NCI-H146 treated with DMSO at 0.1 percent for 48 hours (cell line): ENCODE results near the gene NOXA1.

Source experiments
- DNase-seq: peaks from one replicate; lab custom pipeline; 2025; ENCODE audit not compliant: unreplicated experiment; lab: John Stamatoyannopoulos, UW

NOXA1 gene

GRCh38 chr9:137454145-137454596 is 31.0 kb downstream of the NOXA1 start:
- DNase-seq, result no peak

- no peak for DNase-seq
Measured at GRCh38 chr9:137454597-137455358, 31.6 kb downstream of the NOXA1 start.

- DNase-seq, result no peak
Measured at GRCh38 chr9:137455359-137455991, 32.3 kb downstream of the NOXA1 start.

- no peak for DNase-seq
Measured at GRCh38 chr9:137456061-137456863, 33.1 kb downstream of the NOXA1 start.

- DNase-seq, result no peak
Measured at GRCh38 chr9:137456864-137457405, 33.7 kb downstream of the NOXA1 start.

- no peak for DNase-seq
Measured at GRCh38 chr9:137457406-137458193, 34.4 kb downstream of the NOXA1 start.

- DNase-seq, result no peak
Measured at GRCh38 chr9:137458194-137459151, 35.3 kb downstream of the NOXA1 start.

GRCh38 chr9:137459152-137459600 is 36.0 kb downstream of the NOXA1 start, which contains the start of gene NSMF:
Gene NSMF (minus strand): TSS chr9:137459334. CDS start chr9:137459102, 232 bp downstream.
- DNase-seq, result peak; percentile 55

GRCh38 chr9:137459601-137460362 is 36.6 kb downstream of the NOXA1 start:
- no peak for DNase-seq

- DNase-seq, result no peak
Measured at GRCh38 chr9:137460363-137461315, 37.4 kb downstream of the NOXA1 start.

- no peak for DNase-seq
Measured at GRCh38 chr9:137461316-137461662, 38.1 kb downstream of the NOXA1 start.

- no peak for DNase-seq
Measured at GRCh38 chr9:137461663-137462395, 38.6 kb downstream of the NOXA1 start.

- no peak for DNase-seq
Measured at GRCh38 chr9:137462396-137462985, 39.3 kb downstream of the NOXA1 start.

- no peak for DNase-seq
Measured at GRCh38 chr9:137462986-137463930, 40.1 kb downstream of the NOXA1 start.

- no peak for DNase-seq
Measured at GRCh38 chr9:137463931-137464290, 40.7 kb downstream of the NOXA1 start.
